SH-SY5Y (cell line): Measurements from ENCODE around the gene DPPA5.

Source experiments
- GATA2 ChIP-seq: IDR thresholded peaks from 2 replicates; pipeline ENCODE4 v1.6.1; 2011; ENCODE audit warnings: mild to moderate bottlenecking, low read depth, low read length
- GATA3 ChIP-seq: IDR thresholded peaks from 2 replicates; pipeline ENCODE4 v1.6.1; 2011; ENCODE audit warnings: low read depth, mild to moderate bottlenecking, low read length, moderate library complexity

DNA sequence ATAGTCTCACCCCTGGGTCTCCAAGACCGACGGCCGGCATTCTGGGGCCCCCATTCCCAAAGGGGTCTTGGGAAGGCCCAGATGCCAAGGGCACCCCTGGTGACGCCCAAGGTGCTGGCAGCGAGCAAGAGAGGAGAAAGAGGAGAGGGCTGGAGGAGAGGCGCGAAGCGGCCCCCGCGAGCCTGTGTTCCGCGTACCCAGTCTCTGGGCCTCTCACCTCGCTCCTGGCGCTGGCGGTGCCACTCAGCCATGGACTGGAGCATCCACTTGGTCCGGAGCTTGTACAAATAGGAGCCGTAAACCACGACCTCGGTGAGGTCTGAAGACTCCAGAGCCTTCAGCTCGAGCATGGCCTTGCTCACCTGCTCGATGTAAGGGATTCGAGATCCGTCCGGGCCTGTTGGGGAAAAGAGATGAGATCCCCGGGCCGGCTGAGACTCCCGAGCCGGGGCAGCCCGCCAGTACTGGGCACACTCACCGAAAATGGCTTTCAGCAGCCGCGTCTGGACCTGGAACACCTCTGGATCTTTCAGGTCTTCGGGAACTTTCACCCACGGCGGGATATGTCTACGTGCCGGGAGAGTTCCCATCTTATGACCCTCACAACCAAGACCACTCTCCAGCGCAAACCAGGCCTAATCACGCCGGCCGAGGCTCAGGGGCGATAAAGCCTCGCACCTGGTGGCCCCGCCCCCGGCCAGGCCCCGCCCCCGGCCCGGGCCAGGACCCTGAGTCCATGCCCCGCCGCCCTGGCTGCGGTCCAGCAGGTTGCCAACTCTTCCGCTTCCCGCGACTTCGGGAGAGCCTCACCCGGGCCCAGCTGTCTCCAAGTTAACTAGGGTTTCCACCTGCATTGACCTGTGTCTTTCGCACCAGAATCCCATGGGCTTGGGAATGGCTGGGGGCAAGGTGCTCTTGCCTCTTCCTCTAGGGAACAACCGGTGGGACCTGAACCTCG lies at the start of gene DPPA5:
- TF ChIP-seq GATA2 (no peak), GATA3 (no peak)
